ENCODE data around the gene METTL13. TPM values are rescaled to one million over a fixed set of nuclear protein-coding genes. Genes with fewer than 3 reads are reported as not detected.

METTL13 gene
- total RNA-seq, 1 donor from 2014 or later: 15.8 TPM

DNA sequence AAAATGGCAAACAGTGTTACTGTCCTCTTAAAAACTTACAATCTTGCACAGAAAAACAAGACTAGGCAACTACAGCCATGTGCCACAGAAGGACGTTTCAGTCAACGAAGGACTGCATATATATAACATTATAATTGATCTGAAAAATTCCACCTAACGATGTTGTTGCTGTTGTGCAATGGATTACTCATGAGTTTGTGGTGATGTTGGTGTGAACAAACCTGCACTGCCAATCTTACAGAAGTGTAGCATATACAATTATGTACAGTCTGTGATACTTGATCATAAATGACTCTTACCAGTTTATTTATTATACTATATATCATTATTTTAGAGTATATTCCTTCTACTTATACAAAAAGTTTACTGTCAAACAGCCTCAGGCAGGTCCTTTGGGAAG, 32.8 kb upstream of the METTL13 start:
- no peak overlapping the region for H3K27ac ChIP-seq (replicated peaks)
- H3K4me3 ChIP-seq: no peak overlapping the region
- no peaks in the 10 kb centered on the region for H3K36me3 ChIP-seq
- DNase-seq: no peak
- no peak for TF ChIP-seq CTCF (IDR thresholded peaks at IDR 0.05; ENCODE audit: borderline replicate concordance)
- H3K9me3 ChIP-seq (replicated peaks): no peaks in the 10 kb centered on the region
- intact Hi-C loops (cut with micrococcal nuclease): no loop called here
- H3K27me3 ChIP-seq (ENCODE audit: low read depth): no peaks in the 10 kb centered on the region
- H3K4me1 ChIP-seq: peaks cover 3% of the 10 kb centered on the region

GRCh38 chr1:171751221-171751620, 30.2 kb upstream of the METTL13 start:
- no peaks in the 10 kb centered on the region for H3K9me3 ChIP-seq (replicated peaks)
- intact Hi-C loops (cut with micrococcal nuclease): no loop called here
- H3K4me3 ChIP-seq: no peak overlapping the region
- no peaks in the 10 kb centered on the region for H3K4me1 ChIP-seq
- no peaks in the 10 kb centered on the region for H3K27me3 ChIP-seq (ENCODE audit: low read depth)
- no peak for TF ChIP-seq CTCF (IDR thresholded peaks at IDR 0.05; ENCODE audit: borderline replicate concordance)
- H3K27ac ChIP-seq (replicated peaks): no peak overlapping the region
- no peaks in the 10 kb centered on the region for H3K36me3 ChIP-seq
- DNase-seq: no peak

DNA sequence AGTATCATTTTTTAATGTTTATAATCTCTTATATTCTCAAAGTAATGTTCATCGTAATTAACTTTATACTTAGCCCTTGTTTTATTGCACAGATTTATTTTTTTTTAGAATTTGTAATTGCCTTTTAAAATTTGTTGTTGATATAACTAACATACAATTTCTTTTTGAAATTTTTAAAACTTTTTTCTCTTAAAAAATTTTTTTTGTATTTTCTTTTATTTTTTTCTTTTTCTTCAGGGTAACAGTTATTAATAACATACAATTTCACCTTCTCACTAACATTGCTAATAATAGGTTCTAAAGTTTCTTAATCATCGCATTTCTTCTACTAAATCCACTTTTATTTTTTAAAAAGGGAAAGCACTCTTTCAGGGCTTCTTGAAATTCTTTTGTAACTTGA, 28.3 kb upstream of the METTL13 start:
- intact Hi-C loops (cut with micrococcal nuclease): no loop called here
- H3K27ac ChIP-seq (replicated peaks): no peak overlapping the region

GRCh38 chr1:171753685-171754352, 27.6 kb upstream of the METTL13 start:
- Histone ChIP-seq H3K27me3 (ENCODE audit: low read depth) (no peaks in the 10 kb centered on the region), H3K4me3 (no peak overlapping the region), H3K9me3 (replicated peaks) (no peaks in the 10 kb centered on the region), H3K27ac (replicated peaks) (no peak overlapping the region), H3K4me1 (no peaks in the 10 kb centered on the region), H3K36me3 (no peaks in the 10 kb centered on the region)
- no peak for TF ChIP-seq CTCF (IDR thresholded peaks at IDR 0.05; ENCODE audit: borderline replicate concordance)
- DNase-seq: no peak
- intact Hi-C loops (cut with micrococcal nuclease): no loop called here

More for the DNA sequence above, 28.3 kb upstream of the METTL13 start:
- no peaks in the 10 kb centered on the region for H3K27me3 ChIP-seq (ENCODE audit: low read depth)
- no peaks in the 10 kb centered on the region for H3K9me3 ChIP-seq (replicated peaks)
- H3K36me3 ChIP-seq: no peaks in the 10 kb centered on the region
- TF ChIP-seq CTCF (IDR thresholded peaks at IDR 0.05; ENCODE audit: borderline replicate concordance): no peak
- DNase-seq: no peak
- H3K4me3 ChIP-seq: no peak overlapping the region
- H3K4me1 ChIP-seq: no peaks in the 10 kb centered on the region

GRCh38 chr1:171754353-171754705, 27.1 kb upstream of the METTL13 start:
- Histone ChIP-seq H3K4me1 (no peaks in the 10 kb centered on the region), H3K27ac (replicated peaks) (no peak overlapping the region), H3K36me3 (no peaks in the 10 kb centered on the region), H3K4me3 (no peak overlapping the region), H3K9me3 (replicated peaks) (no peaks in the 10 kb centered on the region), H3K27me3 (ENCODE audit: low read depth) (no peaks in the 10 kb centered on the region)
- intact Hi-C loops (cut with micrococcal nuclease): no loop called here
- DNase-seq: no peak
- TF ChIP-seq CTCF (IDR thresholded peaks at IDR 0.05; ENCODE audit: borderline replicate concordance): no peak

Data from left ventricle myocardium inferior (tissue), 1 donor.